IgD-negative memory B cell (primary cell): ENCODE measurements around the gene ADNP. TPM values are rescaled to one million over a fixed set of nuclear protein-coding genes. Genes with fewer than 3 reads are reported as not detected.

Experiments used
- H3K27ac Mint-ChIP-seq, 3 donors: one replicate each; pipeline ENCODE4 v1.8.0; 2020 to 2022; ENCODE audit warnings: mild to moderate bottlenecking in 3 of 3, mixed read lengths in 3 of 3, moderate library complexity in 1 of 3
- H3K27me3 Mint-ChIP-seq: one replicate; pipeline ENCODE4 v1.8.0; 2021; ENCODE audit warnings: mixed read lengths
- H3K36me3 Mint-ChIP-seq: one replicate; pipeline ENCODE4 v1.8.0; 2020; ENCODE audit warnings: mild to moderate bottlenecking, mixed read lengths
- H3K4me1 Mint-ChIP-seq, 3 donors: one replicate each; pipeline ENCODE4 v1.8.0; 2020 to 2022; ENCODE audit warnings: mixed read lengths in 3 of 3, mild to moderate bottlenecking in 1 of 3
- H3K4me3 Mint-ChIP-seq, 4 donors: one replicate each; pipeline ENCODE4 v1.8.0; 2020 to 2022; ENCODE audit warnings: mild to moderate bottlenecking in 4 of 4, mixed read lengths in 4 of 4, moderate library complexity in 3 of 4
- H3K9me3 Mint-ChIP-seq, 3 donors: one replicate each; pipeline ENCODE4 v1.8.0; 2020 to 2021; ENCODE audit warnings: mixed read lengths in 3 of 3, mild to moderate bottlenecking in 1 of 3
- polyA plus RNA-seq: library from polyadenylated mRNA; unstranded; fragments of 300-500 nt; fragmentation: Illumina TruSeq; gene quantifications from one replicate; pipeline ENCODE4 v1.2.3, GENCODE V29; 2021

The ADNP gene
- polyA plus RNA-seq, 1 donor from 2014 or later = 10.3 TPM

- Mint-ChIP-seq H3K9me3 (no peaks in the 10 kb centered on the region), H3K4me3 (peak overlapping the region in 2 of 4 donors; percentile 9 to 82), H3K27ac (peak overlapping the region; percentile 63 to 91 (median 86)), H3K4me1 (peaks cover 34 to 43% (median 39%) of the 10 kb centered on the region in 3 donors), H3K36me3 (peaks cover 3% of the 10 kb centered on the region), H3K27me3 (no peaks in the 10 kb centered on the region)
Observed at GRCh38 chr20:50844430-50845100, 86.7 kb downstream of the ADNP start.

DNA sequence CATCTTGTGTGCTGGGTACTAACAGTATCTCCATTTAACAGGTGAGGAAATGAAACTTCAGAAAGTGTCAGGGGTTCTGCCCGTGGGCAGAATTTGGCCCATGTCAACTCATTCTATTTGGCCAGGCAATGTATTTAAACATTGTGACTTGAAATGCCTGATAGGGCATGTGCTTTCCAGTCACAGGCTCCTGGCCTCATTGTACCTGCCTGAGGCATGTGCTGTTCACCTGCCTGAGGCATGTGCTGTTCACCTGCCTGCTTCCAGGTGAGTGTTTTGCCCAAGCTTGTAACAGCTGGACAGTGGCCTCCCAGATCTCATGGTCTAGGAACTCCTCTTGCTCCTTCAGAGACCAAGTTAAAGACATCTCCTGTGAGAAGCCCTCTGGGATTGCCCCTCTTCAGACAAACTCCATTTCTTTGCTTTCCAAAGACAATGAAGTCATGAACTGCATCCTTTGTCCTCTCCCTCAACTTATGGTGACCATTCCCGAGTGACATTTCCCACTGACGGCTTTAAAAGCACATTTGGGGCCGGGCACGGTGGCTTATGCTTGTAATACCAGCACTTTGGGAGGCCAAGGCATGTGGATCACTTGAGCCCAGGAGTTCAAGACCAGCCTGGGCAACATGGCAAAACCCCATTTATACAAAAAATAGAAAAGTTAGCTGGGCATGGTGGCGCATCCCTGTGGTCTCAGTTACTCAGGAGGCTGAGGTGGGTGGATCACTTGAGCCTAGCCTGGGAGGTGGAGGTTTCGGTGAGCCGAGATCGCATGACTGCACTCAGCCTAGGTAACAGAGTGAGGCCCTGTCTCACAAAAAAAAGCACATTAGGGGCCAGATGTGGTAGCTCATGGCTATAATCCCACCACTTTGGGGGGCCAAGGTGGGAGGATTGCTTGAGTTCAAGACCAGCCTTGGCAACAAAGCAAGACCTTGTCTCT lies 87.6 kb downstream of the ADNP start:
- Mint-ChIP-seq H3K9me3 (no peaks in the 10 kb centered on the region), H3K36me3 (peaks cover 3% of the 10 kb centered on the region), H3K27ac (peak overlapping the region; percentile 84 to 91 (median 86)), H3K4me3 (peak overlapping the region in 2 of 4 donors; percentile 60 to 81), H3K4me1 (peaks cover 24 to 40% (median 32%) of the 10 kb centered on the region in 3 donors), H3K27me3 (no peaks in the 10 kb centered on the region)

GRCh38 chr20:50842821-50843220 lies 88.4 kb downstream of the ADNP start:
- H3K4me1 Mint-ChIP-seq = peaks cover 23 to 41% (median 33%) of the 10 kb centered on the region in 3 donors
- peak overlapping the region; percentile 76 to 91 (median 86) for H3K27ac Mint-ChIP-seq
- no peaks in the 10 kb centered on the region for H3K27me3 Mint-ChIP-seq
- H3K36me3 Mint-ChIP-seq = peaks cover 3% of the 10 kb centered on the region
- H3K4me3 Mint-ChIP-seq = no peak overlapping the region
- H3K9me3 Mint-ChIP-seq = no peaks in the 10 kb centered on the region

Other genes with a start within 250 kb of the ADNP start
- gene RIPOR3, start 239.9 kb downstream of the ADNP start, polyA plus RNA-seq = 3.3 TPM
- 0.70 TPM for gene PARD6B, start 199.9 kb downstream of the ADNP start, polyA plus RNA-seq
- gene BCAS4, start 136.4 kb downstream of the ADNP start, polyA plus RNA-seq = 118 TPM
- gene DPM1, start 27.1 kb upstream of the ADNP start, polyA plus RNA-seq = 62.1 TPM
- 3.5 TPM for gene MOCS3, start 27.4 kb upstream of the ADNP start, polyA plus RNA-seq
- gene KCNG1, start 91.7 kb upstream of the ADNP start, polyA plus RNA-seq = 3.3 TPM